Neural crest cell (in vitro differentiated cells): Measurements from ENCODE around the gene CTXND1. TPM values are rescaled to one million over a fixed set of nuclear protein-coding genes. Genes with fewer than 3 reads are reported as not detected.

Experiments
- DNase-seq: peaks from one replicate; pipeline ENCODE4 v3.0.0; 2021; ENCODE audit warnings: low read depth, mixed read lengths, low spot score
- H3K27ac Mint-ChIP-seq: one replicate; pipeline ENCODE4 v1.8.0; 2021; ENCODE audit warnings: mild to moderate bottlenecking, mixed read lengths; ENCODE audit not compliant: unreplicated experiment
- H3K27me3 Mint-ChIP-seq: 2 replicates; pipeline ENCODE4 v1.8.0; 2021; ENCODE audit warnings: low read depth, mild to moderate bottlenecking, mixed read lengths
- H3K36me3 Mint-ChIP-seq: 2 replicates; pipeline ENCODE4 v1.8.0; 2021; ENCODE audit warnings: low read depth, mild to moderate bottlenecking, mixed read lengths
- H3K4me1 Mint-ChIP-seq: 2 replicates; pipeline ENCODE4 v1.8.0; 2021; ENCODE audit warnings: mixed read lengths
- H3K4me3 Mint-ChIP-seq: one replicate; pipeline ENCODE4 v1.8.0; 2021; ENCODE audit warnings: mild to moderate bottlenecking, mixed read lengths
- H3K9me3 Mint-ChIP-seq: 2 replicates; pipeline ENCODE4 v1.8.0; 2021; ENCODE audit warnings: mixed read lengths
- total RNA-seq: library from RNA; stranded (reverse); gene quantifications from 2 replicates; pipeline ENCODE4 v1.2.1, GENCODE V29; 2021
- TF ChIP-seq, protein P1 (sequence below): fragments of 200-600 bp; sonication (generic); conservative IDR thresholded peaks from 2 replicates; pipeline ENCODE4 v1.5.0; 2021; ENCODE audit warnings: antibody characterized with exemption, mild to moderate bottlenecking

Gene CTXND1
- total RNA-seq, 1 donor from 2014 or later, result 1.3 TPM

DNA sequence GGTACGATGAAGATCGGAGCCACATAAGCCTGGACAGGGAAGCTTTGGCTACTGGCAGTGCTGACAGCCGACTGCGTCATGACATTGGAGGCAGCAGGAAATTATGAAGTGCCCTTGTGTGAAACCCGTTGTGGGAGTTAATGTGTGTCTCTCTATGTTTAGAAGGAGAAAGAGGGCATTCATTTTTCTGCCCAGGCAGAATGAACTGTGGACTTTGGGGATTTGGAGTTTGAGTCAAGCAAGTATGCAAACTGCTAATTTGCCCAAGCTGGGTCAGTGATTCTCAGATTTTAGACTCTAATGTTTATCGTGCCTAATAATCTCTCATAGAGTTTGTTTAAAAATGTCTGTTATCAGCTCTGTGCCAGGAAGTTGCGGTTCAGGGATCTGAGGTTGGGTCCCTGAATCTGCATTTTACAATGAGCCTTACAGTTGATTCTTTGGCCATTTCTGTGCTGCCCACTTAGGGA, 5.6 kb downstream of the CTXND1 start:
- peaks cover 31% of the 10 kb centered on the region for H3K27me3 Mint-ChIP-seq

DNA sequence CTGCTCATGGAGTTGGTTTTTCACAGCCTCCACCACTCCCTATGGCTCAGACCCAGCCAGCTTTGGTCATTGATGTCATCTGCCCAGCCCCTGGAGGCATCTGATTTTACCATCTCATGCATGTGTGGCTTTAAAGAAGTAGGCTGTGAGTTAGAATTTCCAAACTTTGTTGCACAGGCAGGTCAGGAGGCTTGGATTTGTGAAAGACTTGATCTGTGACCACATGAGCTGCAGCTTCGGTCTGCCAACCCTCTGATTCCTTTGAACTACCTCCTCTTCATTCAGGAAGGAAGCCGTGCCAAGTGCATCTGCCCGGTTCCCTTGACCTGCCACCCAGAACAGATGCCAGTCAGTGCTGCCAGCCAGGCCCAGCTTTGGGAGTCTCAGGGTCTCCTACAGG, 9.2 kb downstream of the CTXND1 start:
- no peak for DNase-seq
- H3K27me3 Mint-ChIP-seq, result peaks cover 6% of the 10 kb centered on the region
- no peak overlapping the region for H3K4me3 Mint-ChIP-seq
- peaks cover 38% of the 10 kb centered on the region for H3K4me1 Mint-ChIP-seq
- no peaks in the 10 kb centered on the region for H3K36me3 Mint-ChIP-seq
- H3K27ac Mint-ChIP-seq, result no peak overlapping the region
- TF ChIP-seq, protein P1, sequence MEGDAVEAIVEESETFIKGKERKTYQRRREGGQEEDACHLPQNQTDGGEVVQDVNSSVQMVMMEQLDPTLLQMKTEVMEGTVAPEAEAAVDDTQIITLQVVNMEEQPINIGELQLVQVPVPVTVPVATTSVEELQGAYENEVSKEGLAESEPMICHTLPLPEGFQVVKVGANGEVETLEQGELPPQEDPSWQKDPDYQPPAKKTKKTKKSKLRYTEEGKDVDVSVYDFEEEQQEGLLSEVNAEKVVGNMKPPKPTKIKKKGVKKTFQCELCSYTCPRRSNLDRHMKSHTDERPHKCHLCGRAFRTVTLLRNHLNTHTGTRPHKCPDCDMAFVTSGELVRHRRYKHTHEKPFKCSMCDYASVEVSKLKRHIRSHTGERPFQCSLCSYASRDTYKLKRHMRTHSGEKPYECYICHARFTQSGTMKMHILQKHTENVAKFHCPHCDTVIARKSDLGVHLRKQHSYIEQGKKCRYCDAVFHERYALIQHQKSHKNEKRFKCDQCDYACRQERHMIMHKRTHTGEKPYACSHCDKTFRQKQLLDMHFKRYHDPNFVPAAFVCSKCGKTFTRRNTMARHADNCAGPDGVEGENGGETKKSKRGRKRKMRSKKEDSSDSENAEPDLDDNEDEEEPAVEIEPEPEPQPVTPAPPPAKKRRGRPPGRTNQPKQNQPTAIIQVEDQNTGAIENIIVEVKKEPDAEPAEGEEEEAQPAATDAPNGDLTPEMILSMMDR, result no peak
- H3K9me3 Mint-ChIP-seq, result no peaks in the 10 kb centered on the region

More for the DNA sequence above, 5.6 kb downstream of the CTXND1 start:
- H3K27ac Mint-ChIP-seq, result peak overlapping the region; percentile 46
- no peaks in the 10 kb centered on the region for H3K9me3 Mint-ChIP-seq
- no peak for DNase-seq
- no peaks in the 10 kb centered on the region for H3K36me3 Mint-ChIP-seq
- TF ChIP-seq, protein P1, result no peak
- peaks cover 41% of the 10 kb centered on the region for H3K4me1 Mint-ChIP-seq
- H3K4me3 Mint-ChIP-seq, result no peak overlapping the region

DNA sequence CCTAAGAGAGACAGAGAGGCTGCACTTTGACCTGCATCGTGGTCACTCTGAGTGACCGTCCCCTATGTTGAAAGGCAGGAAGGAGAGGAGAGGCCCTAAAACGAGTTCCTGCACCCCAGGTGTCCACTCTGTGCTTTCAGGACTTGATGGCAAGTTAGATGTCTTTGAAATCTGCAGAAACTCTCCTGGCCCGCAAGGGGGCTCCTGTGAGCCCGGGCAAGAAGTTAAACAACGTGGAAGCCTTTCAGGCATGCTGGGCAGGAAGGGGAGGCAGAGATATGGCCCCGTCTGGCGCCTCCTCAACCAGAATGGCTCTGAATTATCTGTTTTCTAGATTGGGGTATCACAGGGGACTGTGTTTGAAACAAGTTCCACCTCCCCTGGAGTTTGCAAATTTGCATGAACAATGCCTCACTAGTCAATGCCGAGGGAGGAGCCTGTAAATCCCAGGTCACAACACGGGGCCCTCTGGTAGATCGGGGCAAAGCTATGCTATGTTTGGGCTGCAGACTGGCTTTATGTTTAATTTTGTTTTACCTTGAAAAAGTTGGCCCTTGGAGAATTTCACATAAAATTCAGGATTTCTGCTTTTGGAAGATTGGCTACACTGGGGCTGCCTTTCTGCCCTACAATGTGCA, 9.8 kb downstream of the CTXND1 start:
- H3K4me3 Mint-ChIP-seq, result no peak overlapping the region
- peaks cover 3% of the 10 kb centered on the region for H3K27me3 Mint-ChIP-seq
- no peaks in the 10 kb centered on the region for H3K9me3 Mint-ChIP-seq
- peaks cover 32% of the 10 kb centered on the region for H3K4me1 Mint-ChIP-seq
- TF ChIP-seq, protein P1, result peak; percentile 64
- no peaks in the 10 kb centered on the region for H3K36me3 Mint-ChIP-seq
- no peak overlapping the region for H3K27ac Mint-ChIP-seq
- DNase-seq, result peak; percentile 20

DNA sequence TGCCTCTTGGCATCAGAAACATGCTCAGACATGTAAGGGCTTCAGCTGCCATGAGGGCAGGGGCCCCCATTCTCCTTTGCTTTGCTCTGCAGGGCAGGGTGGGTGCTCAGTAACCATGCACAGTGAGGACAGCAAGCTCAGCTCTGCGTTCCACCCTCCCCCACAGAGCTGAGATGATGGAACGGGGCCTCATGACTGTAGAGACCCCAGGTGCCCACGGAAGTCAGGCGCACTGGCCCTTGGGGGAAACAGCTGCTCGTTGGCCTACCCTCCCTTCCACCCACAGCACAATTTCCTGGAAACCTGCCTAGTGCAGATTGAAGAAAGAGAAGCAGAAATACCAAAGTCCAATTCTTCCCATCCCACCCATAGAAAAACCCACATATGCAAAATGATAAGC, 10.5 kb downstream of the CTXND1 start:
- Mint-ChIP-seq H3K27me3 (peaks cover 3% of the 10 kb centered on the region), H3K27ac (no peak overlapping the region), H3K4me1 (peaks cover 25% of the 10 kb centered on the region), H3K4me3 (no peak overlapping the region), H3K9me3 (no peaks in the 10 kb centered on the region), H3K36me3 (no peaks in the 10 kb centered on the region)
- TF ChIP-seq, protein P1, result no peak
- no peak for DNase-seq

DNA sequence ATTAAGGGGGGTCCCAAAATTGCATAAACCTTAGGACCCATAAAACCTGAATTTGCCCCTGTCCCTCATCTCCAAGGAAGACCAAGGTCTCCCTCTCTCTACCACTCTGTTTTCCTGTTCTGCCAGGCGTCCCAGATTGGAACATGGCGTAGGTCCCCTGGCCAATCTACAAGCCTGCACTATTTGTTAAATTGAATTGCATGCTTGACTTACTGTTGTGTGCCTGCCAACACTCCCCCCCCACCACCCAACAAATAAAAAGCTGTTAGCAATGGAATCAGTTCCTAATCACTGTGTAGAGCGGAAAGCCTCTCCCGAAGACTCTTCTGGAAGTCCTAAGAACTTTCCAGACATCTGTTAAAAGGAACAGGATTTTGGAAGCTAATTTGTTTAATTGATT, 11.7 kb downstream of the CTXND1 start:
- TF ChIP-seq, protein P1, result no peak
- no peak for DNase-seq
- no peaks in the 10 kb centered on the region for H3K36me3 Mint-ChIP-seq
- no peaks in the 10 kb centered on the region for H3K27me3 Mint-ChIP-seq
- H3K4me1 Mint-ChIP-seq, result peaks cover 14% of the 10 kb centered on the region
- H3K27ac Mint-ChIP-seq, result no peak overlapping the region
- no peaks in the 10 kb centered on the region for H3K9me3 Mint-ChIP-seq
- H3K4me3 Mint-ChIP-seq, result no peak overlapping the region
